OCI-LY3 (cell line): ENCODE measurements around the gene GCNT4.
A peak's percentile ranks its signal among the peaks of the same experiment; 100 is the strongest.

Source experiments
- H2AFZ ChIP-seq: fragments of 200-600, 300-600 bp; shearing (Covaris generic); 2 replicates; pipeline ENCODE4 v1.6.0; 2014; ENCODE audit warnings: antibody characterized with exemption, low read depth, low read length
- H3K27ac ChIP-seq: fragments of 200-600, 300-600 bp; sonication (generic); 2 replicates; pipeline ENCODE4 v1.5.1; 2014; ENCODE audit warnings: mild to moderate bottlenecking, low read length, moderate library complexity, mixed read lengths
- H3K27me3 ChIP-seq: fragments of 200-600, 300-600 bp; sonication (generic); 2 replicates; pipeline ENCODE4 v1.6.1; 2014; ENCODE audit warnings: low read depth, low read length, mixed read lengths
- H3K36me3 ChIP-seq: fragments of 200-600, 300-600 bp; sonication (generic); replicated peaks from 2 replicates; pipeline ENCODE3; 2014; ENCODE audit warnings: low read depth, low read length, mixed read lengths
- H3K4me1 ChIP-seq: fragments of 300-600, 200-600 bp; sonication (generic); 2 replicates; pipeline ENCODE4 v1.6.1; 2014; ENCODE audit warnings: low read length, mixed read lengths
- H3K4me2 ChIP-seq: fragments of 200-600, 300-600 bp; sonication (generic); 2 replicates; pipeline ENCODE4 v1.6.1; 2014; ENCODE audit warnings: low read length, mixed read lengths
- H3K4me3 ChIP-seq: fragments of 300-600, 200-600 bp; sonication (generic); 2 replicates; pipeline ENCODE4 v1.5.1; 2014; ENCODE audit warnings: antibody characterized with exemption, mild to moderate bottlenecking, low read length, moderate library complexity
- H3K79me2 ChIP-seq: fragments of 300-600, 200-600 bp; shearing (Covaris generic); 2 replicates; pipeline ENCODE4 v1.6.1; 2014; ENCODE audit warnings: mild to moderate bottlenecking, low read length, mixed read lengths
- H3K9ac ChIP-seq: fragments of 300-600, 200-600 bp; shearing (Covaris generic); 2 replicates; pipeline ENCODE4 v1.6.0; 2014; ENCODE audit warnings: mild to moderate bottlenecking, low read length, moderate library complexity
- H3K9me3 ChIP-seq: fragments of 200-600, 300-600 bp; shearing (Covaris generic); 2 replicates; pipeline ENCODE4 v1.6.1; 2014; ENCODE audit warnings: low read length, mixed read lengths; ENCODE audit not compliant: insufficient read depth
- H4K20me1 ChIP-seq: fragments of 200-600, 300-600 bp; sonication (generic); 2 replicates; pipeline ENCODE4 v1.6.1; 2016; ENCODE audit warnings: low read length, mixed read lengths; ENCODE audit not compliant: insufficient read depth
- EZH2phosphoT487 ChIP-seq: fragments of 200-600 bp; shearing (Covaris generic); IDR thresholded peaks from 2 replicates; pipeline ENCODE4 v1.6.1; 2018; ENCODE audit warnings: antibody characterized with exemption, mixed run types, low read depth
- TF ChIP-seq, protein P1 (sequence below): fragments of 200-600, 300-600 bp; sonication (generic); IDR thresholded peaks from 2 replicates; pipeline ENCODE4 v1.5.1; 2014; ENCODE audit warnings: antibody characterized with exemption, low read length, low read depth

Gene GCNT4

DNA sequence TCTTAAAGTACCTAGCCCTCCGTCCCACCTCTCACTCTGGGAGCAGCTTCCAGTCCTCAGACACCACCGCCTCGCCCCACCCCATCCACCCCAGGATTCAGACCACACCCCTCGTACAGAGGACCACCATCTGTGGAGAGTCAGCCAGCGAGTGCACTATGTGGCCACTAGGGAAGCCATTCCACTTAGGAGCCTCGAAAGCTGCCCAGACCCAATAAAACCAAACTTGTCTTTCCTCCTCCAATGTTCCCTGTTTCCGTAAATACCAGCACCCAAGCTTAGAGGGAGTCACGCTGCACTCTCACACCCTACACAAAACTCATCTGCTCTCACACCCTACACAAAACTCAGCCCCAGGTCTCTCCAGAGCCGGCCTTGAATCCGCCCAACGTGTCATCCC lies 1.9 kb downstream of the GCNT4 start:
- no peak overlapping the region; the same call in 1 of the 2 replicates for H2AFZ ChIP-seq
- H3K4me3 ChIP-seq = no peak overlapping the region

DNA sequence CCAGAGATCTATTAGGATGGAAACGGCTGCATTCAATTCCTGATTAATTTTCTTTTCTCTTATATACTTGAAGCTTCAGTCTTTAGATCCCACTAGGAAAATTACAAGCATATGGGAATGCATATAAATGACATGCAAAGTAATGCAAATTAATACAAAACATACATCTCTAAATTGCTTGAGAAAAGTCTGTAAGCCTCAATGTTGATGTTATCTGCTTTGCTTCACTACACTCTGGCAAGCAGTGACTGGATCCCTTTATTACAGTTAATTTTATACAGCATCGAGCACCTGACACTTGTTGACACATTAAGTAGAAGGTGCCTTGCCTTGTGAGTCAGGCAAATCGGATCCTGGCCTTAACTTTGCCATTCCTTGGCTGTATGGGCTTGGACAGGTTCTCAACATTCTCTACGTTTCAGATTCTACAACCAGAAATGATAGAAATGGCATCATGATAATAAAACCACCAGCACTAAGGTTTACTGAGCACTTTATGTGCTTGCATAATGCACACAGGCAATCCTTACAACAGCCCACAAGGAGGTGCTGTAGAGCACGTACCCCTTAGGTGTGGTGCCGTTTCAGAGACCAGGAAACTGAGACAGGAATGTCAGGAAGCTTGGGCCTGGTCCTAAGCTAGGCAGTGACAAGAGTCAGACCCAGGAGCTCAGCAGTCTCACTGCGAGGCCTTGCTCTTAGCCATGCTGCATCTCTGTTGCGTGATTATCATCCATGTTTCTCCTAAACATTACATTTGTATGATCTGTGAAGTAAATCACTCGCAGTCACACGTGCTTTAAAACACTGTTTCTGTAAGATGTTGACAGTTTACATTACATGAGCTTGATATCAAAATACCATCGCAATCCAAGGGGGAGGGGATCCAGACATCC lies 2.7 kb downstream of the GCNT4 start:
- Histone ChIP-seq H3K79me2 (no peaks in the 10 kb centered on the region), H3K4me3 (peak overlapping the region; percentile 49), H3K9me3 (no peaks in the 10 kb centered on the region), H2AFZ (no peak overlapping the region; the same call in 1 of the 2 replicates), H3K27me3 (0 out of 2 replicates have a peak, but pooled peaks cover 4% of the 10 kb centered on the region), H3K4me2 (peak overlapping the region; percentile 74), H4K20me1 (no peaks in the 10 kb centered on the region), H3K36me3 (no peaks in the 10 kb centered on the region), H3K9ac (no peak overlapping the region), H3K4me1 (peaks cover 40% of the 10 kb centered on the region), H3K27ac (no peak overlapping the region)
- no peak for TF ChIP-seq EZH2phosphoT487
- TF ChIP-seq, protein P1, sequence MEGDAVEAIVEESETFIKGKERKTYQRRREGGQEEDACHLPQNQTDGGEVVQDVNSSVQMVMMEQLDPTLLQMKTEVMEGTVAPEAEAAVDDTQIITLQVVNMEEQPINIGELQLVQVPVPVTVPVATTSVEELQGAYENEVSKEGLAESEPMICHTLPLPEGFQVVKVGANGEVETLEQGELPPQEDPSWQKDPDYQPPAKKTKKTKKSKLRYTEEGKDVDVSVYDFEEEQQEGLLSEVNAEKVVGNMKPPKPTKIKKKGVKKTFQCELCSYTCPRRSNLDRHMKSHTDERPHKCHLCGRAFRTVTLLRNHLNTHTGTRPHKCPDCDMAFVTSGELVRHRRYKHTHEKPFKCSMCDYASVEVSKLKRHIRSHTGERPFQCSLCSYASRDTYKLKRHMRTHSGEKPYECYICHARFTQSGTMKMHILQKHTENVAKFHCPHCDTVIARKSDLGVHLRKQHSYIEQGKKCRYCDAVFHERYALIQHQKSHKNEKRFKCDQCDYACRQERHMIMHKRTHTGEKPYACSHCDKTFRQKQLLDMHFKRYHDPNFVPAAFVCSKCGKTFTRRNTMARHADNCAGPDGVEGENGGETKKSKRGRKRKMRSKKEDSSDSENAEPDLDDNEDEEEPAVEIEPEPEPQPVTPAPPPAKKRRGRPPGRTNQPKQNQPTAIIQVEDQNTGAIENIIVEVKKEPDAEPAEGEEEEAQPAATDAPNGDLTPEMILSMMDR = peak; percentile 65

More for the DNA sequence above, 1.9 kb downstream of the GCNT4 start:
- no peaks in the 10 kb centered on the region for H3K9me3 ChIP-seq
- H3K27ac ChIP-seq = no peak overlapping the region
- TF ChIP-seq, protein P1 = no peak
- TF ChIP-seq EZH2phosphoT487 = no peak
- peaks cover 34% of the 10 kb centered on the region for H3K4me1 ChIP-seq
- no peaks in the 10 kb centered on the region for H3K36me3 ChIP-seq
- H3K9ac ChIP-seq = no peak overlapping the region
- no peaks in the 10 kb centered on the region for H3K79me2 ChIP-seq
- H4K20me1 ChIP-seq = no peaks in the 10 kb centered on the region
- peak overlapping the region; percentile 74; the same call in 1 of the 2 replicates for H3K4me2 ChIP-seq
- H3K27me3 ChIP-seq = 0 out of 2 replicates have a peak, but pooled peaks cover 4% of the 10 kb centered on the region

DNA sequence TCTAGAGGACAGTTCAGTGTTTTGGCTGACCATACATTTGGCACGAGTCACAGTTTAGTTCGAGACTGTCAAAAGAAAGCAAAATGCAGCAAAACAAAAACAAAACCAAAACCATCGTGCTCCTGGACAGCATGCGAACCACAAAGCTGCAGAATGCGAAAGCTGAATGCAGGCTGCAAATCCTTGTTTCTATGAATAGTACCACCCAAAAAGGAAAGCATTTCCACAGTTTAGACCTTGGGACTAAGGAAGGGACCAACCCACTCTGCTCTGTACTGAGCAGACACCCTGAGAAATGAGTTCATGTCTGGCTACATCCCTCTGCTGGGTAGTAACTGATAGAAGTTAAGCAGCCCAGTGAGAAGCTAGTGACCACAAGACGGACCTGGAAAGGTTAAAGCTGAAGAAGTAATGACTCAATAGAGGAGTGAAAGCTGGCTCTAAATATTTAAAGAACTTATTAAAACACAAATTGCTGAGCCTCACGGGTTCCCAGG lies 3.9 kb downstream of the GCNT4 start:
- Histone ChIP-seq H2AFZ (no peak overlapping the region), H3K4me1 (peaks cover 52% of the 10 kb centered on the region), H3K9me3 (no peaks in the 10 kb centered on the region), H3K4me2 (peak overlapping the region; percentile 54), H3K9ac (no peak overlapping the region), H4K20me1 (no peaks in the 10 kb centered on the region), H3K79me2 (no peaks in the 10 kb centered on the region), H3K36me3 (no peaks in the 10 kb centered on the region), H3K27me3 (0 out of 2 replicates have a peak, but pooled peaks cover 4% of the 10 kb centered on the region), H3K4me3 (peak overlapping the region; percentile 40), H3K27ac (no peak overlapping the region)
- TF ChIP-seq, protein P1 = no peak
- no peak for TF ChIP-seq EZH2phosphoT487

DNA sequence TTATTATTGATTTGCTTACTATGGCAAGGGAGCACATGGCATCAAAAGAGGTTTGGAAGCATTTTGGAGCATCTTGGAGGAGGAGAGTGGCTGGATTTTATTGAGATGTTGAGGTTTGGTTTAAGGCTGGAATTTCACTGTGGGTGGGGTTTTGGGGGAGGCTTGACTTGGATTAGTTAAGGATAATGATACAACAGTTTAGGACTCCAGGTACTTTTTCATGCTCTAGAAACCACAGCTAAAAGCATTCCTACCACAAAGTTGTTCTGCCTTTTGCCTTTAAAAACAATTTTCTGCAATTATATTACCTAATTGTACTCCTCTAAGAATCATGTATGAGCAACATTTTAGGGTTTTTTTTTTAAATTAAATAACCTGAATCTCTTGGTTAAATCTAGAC lies 5.0 kb downstream of the GCNT4 start:
- peaks cover 56% of the 10 kb centered on the region for H3K4me1 ChIP-seq
- no peaks in the 10 kb centered on the region for H3K79me2 ChIP-seq
- no peaks in the 10 kb centered on the region for H3K9me3 ChIP-seq
- H3K36me3 ChIP-seq = no peaks in the 10 kb centered on the region
- no peak overlapping the region for H3K9ac ChIP-seq
- 0 out of 2 replicates have a peak, but pooled peaks cover 4% of the 10 kb centered on the region for H3K27me3 ChIP-seq
- H3K4me2 ChIP-seq = no peak overlapping the region
- no peak overlapping the region for H2AFZ ChIP-seq
- H4K20me1 ChIP-seq = no peaks in the 10 kb centered on the region
- TF ChIP-seq, protein P1 = no peak
- no peak for TF ChIP-seq EZH2phosphoT487
- no peak overlapping the region for H3K27ac ChIP-seq
- H3K4me3 ChIP-seq = no peak overlapping the region
